Measurements from ENCODE around the gene LMCD1.

DNA sequence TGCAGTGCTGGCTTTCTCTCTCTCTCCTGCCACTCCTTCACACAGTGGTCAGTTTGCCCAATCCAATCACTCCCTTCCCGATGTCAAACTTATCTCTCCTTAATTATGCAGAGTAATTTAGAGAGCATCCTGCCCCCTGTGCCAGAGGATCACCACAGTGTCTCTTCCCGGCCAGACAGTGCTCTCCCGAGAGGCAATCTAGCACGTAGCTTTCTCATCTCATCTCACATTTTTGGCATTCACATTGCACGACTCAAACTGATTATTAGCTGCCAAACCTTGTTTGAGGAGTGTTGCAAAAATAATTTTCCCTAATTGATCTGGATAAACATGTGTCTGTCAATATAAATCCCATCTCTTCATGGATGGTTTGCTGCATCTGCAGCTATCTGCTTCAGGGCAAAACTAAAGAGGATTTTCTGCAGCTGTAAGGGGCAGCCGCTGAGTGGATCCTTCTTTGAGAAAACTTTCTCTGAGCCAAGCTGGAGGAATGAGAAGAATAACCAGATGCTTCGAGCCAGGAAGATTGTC, 105.1 kb downstream of the LMCD1 start:
- TF ChIP-seq, protein P1, sequence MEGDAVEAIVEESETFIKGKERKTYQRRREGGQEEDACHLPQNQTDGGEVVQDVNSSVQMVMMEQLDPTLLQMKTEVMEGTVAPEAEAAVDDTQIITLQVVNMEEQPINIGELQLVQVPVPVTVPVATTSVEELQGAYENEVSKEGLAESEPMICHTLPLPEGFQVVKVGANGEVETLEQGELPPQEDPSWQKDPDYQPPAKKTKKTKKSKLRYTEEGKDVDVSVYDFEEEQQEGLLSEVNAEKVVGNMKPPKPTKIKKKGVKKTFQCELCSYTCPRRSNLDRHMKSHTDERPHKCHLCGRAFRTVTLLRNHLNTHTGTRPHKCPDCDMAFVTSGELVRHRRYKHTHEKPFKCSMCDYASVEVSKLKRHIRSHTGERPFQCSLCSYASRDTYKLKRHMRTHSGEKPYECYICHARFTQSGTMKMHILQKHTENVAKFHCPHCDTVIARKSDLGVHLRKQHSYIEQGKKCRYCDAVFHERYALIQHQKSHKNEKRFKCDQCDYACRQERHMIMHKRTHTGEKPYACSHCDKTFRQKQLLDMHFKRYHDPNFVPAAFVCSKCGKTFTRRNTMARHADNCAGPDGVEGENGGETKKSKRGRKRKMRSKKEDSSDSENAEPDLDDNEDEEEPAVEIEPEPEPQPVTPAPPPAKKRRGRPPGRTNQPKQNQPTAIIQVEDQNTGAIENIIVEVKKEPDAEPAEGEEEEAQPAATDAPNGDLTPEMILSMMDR (IDR thresholded peaks at IDR 0.05) = no peak
- TF ChIP-seq POLR2AphosphoS5 (IDR thresholded peaks at IDR 0.05) = no peak
- no peak for TF ChIP-seq POLR2A (IDR thresholded peaks at IDR 0.05)
- no peak for TF ChIP-seq EP300 (IDR thresholded peaks at IDR 0.05)

All from sigmoid colon (tissue), 4 donors.